ENCODE results near the gene GGA3.

GRCh38 chr17:75261336-75262111 lies at the start of gene GGA3, which contains the start of gene MRPS7:
- TF ChIP-seq, protein P1, sequence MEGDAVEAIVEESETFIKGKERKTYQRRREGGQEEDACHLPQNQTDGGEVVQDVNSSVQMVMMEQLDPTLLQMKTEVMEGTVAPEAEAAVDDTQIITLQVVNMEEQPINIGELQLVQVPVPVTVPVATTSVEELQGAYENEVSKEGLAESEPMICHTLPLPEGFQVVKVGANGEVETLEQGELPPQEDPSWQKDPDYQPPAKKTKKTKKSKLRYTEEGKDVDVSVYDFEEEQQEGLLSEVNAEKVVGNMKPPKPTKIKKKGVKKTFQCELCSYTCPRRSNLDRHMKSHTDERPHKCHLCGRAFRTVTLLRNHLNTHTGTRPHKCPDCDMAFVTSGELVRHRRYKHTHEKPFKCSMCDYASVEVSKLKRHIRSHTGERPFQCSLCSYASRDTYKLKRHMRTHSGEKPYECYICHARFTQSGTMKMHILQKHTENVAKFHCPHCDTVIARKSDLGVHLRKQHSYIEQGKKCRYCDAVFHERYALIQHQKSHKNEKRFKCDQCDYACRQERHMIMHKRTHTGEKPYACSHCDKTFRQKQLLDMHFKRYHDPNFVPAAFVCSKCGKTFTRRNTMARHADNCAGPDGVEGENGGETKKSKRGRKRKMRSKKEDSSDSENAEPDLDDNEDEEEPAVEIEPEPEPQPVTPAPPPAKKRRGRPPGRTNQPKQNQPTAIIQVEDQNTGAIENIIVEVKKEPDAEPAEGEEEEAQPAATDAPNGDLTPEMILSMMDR (IDR thresholded peaks at IDR 0.05) = no peak
- no peak for TF ChIP-seq ZFX (IDR thresholded peaks at IDR 0.05; ENCODE audit: borderline replicate concordance)
